HL-60 (cell line): Measurements from ENCODE around the gene C3orf20.

Experiments used
- DNase-seq, 2 experiments: peaks; one replicate each; pipeline ENCODE4 v3.0.0-alpha.2; 2010 to 2020; ENCODE audit warnings: low read depth in 1 of 2, low spot score in 1 of 2
- H3K27ac ChIP-seq: fragments of 250-450 bp; sonication (Bioruptor Pico); replicated peaks from 2 replicates; pipeline ENCODE4 v1.5.1; 2020; ENCODE audit warnings: mild to moderate bottlenecking, moderate library complexity
- H3K27me3 ChIP-seq: fragments of 250-450 bp; sonication (Bioruptor Pico); 2 replicates; pipeline ENCODE4 v1.5.1; 2021; ENCODE audit warnings: mild to moderate bottlenecking, moderate library complexity; ENCODE audit not compliant: insufficient read depth, poor library complexity, severe bottlenecking
- H3K4me3 ChIP-seq: replicated peaks from 2 replicates; pipeline ENCODE4 v1.5.1; 2011; ENCODE audit warnings: mild to moderate bottlenecking, control low read depth, low read length; ENCODE audit not compliant: insufficient read depth
- GABPA ChIP-seq: IDR thresholded peaks from 2 replicates; pipeline ENCODE4 v1.6.1; 2012; ENCODE audit warnings: low read depth
- POLR2AphosphoS5 ChIP-seq: IDR thresholded peaks from 2 replicates; pipeline ENCODE4 v1.6.1; 2012; ENCODE audit warnings: low read depth
- SPI1 ChIP-seq: IDR thresholded peaks from 2 replicates; pipeline ENCODE4 v1.6.1; 2012; ENCODE audit warnings: low read depth, mild to moderate bottlenecking, borderline replicate concordance
- TF ChIP-seq, protein P1 (sequence below): IDR thresholded peaks from one replicate; pipeline ENCODE4 v1.5.1; 2011; ENCODE audit warnings: low read length, control low read depth, inconsistent platforms; ENCODE audit not compliant: insufficient read depth
- TF ChIP-seq, protein P2 (sequence below): IDR thresholded peaks from 2 replicates; pipeline ENCODE4 v1.6.1; 2012; ENCODE audit warnings: low read depth; ENCODE audit not compliant: insufficient replicate concordance

Gene C3orf20

GRCh38 chr3:14765576-14766427 is 90.9 kb downstream of the C3orf20 start:
- H3K27ac ChIP-seq, result no peak overlapping the region
- no peak overlapping the region for H3K4me3 ChIP-seq
- DNase-seq, result no peak
- no peaks in the 10 kb centered on the region for H3K27me3 ChIP-seq
- TF ChIP-seq SPI1 (no peak), GABPA (no peak), POLR2AphosphoS5 (no peak)
- TF ChIP-seq, protein P1, sequence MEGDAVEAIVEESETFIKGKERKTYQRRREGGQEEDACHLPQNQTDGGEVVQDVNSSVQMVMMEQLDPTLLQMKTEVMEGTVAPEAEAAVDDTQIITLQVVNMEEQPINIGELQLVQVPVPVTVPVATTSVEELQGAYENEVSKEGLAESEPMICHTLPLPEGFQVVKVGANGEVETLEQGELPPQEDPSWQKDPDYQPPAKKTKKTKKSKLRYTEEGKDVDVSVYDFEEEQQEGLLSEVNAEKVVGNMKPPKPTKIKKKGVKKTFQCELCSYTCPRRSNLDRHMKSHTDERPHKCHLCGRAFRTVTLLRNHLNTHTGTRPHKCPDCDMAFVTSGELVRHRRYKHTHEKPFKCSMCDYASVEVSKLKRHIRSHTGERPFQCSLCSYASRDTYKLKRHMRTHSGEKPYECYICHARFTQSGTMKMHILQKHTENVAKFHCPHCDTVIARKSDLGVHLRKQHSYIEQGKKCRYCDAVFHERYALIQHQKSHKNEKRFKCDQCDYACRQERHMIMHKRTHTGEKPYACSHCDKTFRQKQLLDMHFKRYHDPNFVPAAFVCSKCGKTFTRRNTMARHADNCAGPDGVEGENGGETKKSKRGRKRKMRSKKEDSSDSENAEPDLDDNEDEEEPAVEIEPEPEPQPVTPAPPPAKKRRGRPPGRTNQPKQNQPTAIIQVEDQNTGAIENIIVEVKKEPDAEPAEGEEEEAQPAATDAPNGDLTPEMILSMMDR, result no peak

GRCh38 chr3:14766428-14767244 is 91.7 kb downstream of the C3orf20 start:
- no peak for TF ChIP-seq GABPA
- TF ChIP-seq, protein P2, sequence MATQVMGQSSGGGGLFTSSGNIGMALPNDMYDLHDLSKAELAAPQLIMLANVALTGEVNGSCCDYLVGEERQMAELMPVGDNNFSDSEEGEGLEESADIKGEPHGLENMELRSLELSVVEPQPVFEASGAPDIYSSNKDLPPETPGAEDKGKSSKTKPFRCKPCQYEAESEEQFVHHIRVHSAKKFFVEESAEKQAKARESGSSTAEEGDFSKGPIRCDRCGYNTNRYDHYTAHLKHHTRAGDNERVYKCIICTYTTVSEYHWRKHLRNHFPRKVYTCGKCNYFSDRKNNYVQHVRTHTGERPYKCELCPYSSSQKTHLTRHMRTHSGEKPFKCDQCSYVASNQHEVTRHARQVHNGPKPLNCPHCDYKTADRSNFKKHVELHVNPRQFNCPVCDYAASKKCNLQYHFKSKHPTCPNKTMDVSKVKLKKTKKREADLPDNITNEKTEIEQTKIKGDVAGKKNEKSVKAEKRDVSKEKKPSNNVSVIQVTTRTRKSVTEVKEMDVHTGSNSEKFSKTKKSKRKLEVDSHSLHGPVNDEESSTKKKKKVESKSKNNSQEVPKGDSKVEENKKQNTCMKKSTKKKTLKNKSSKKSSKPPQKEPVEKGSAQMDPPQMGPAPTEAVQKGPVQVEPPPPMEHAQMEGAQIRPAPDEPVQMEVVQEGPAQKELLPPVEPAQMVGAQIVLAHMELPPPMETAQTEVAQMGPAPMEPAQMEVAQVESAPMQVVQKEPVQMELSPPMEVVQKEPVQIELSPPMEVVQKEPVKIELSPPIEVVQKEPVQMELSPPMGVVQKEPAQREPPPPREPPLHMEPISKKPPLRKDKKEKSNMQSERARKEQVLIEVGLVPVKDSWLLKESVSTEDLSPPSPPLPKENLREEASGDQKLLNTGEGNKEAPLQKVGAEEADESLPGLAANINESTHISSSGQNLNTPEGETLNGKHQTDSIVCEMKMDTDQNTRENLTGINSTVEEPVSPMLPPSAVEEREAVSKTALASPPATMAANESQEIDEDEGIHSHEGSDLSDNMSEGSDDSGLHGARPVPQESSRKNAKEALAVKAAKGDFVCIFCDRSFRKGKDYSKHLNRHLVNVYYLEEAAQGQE, result no peak
- no peak for TF ChIP-seq POLR2AphosphoS5
- TF ChIP-seq, protein P1, result no peak
- no peak for TF ChIP-seq SPI1
- DNase-seq, result no peak
- H3K27ac ChIP-seq, result no peak overlapping the region

DNA sequence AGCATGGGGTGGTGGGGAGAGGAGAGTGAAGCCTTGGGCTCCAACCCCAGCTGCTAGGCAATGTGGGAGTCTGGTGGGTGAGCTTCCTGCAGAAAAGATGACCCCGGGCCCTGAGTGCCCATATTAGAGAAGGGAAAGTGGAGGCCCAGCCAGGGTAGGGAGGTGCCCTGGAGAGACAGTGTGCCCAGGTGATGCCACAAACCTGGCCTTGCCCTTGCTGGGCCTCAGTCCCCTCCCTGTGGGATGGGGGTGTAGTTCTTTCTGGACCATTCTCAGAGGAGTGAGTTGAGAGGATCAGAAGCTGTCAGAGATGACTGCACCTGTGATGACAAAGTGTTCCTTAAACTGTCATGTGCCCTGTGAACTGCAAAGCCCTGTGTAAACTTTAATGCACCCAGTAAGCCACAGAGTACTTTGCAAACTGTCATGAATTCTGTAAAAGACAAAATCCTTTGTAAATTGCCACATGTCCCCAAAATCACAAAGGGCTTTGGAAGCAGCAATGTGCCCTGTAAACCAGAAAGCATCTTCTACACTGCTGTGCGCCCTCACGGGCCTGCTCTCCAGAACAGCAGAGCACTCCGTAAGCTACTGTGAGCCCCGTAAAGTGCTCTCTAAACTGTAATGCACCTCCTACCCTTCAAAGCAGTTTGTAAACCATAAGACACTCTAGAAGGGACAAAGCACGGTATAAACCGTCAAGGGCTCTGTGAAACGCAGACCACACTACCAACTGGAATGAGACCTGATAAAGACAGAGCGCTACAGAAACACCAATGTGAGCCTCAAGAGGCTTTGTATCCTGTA is 92.5 kb downstream of the C3orf20 start:
- TF ChIP-seq POLR2AphosphoS5 (no peak), SPI1 (no peak), GABPA (no peak)
- TF ChIP-seq, protein P1, result no peak
- TF ChIP-seq, protein P2, result no peak
- no peak for DNase-seq
- Histone ChIP-seq H3K4me3 (no peak overlapping the region), H3K27ac (no peak overlapping the region), H3K27me3 (no peaks in the 10 kb centered on the region)

More at GRCh38 chr3:14766428-14767244, 91.7 kb downstream of the C3orf20 start:
- Histone ChIP-seq H3K4me3 (no peak overlapping the region), H3K27me3 (no peaks in the 10 kb centered on the region)
